Measurements from ENCODE around the gene CAST.

CAST gene

DNA sequence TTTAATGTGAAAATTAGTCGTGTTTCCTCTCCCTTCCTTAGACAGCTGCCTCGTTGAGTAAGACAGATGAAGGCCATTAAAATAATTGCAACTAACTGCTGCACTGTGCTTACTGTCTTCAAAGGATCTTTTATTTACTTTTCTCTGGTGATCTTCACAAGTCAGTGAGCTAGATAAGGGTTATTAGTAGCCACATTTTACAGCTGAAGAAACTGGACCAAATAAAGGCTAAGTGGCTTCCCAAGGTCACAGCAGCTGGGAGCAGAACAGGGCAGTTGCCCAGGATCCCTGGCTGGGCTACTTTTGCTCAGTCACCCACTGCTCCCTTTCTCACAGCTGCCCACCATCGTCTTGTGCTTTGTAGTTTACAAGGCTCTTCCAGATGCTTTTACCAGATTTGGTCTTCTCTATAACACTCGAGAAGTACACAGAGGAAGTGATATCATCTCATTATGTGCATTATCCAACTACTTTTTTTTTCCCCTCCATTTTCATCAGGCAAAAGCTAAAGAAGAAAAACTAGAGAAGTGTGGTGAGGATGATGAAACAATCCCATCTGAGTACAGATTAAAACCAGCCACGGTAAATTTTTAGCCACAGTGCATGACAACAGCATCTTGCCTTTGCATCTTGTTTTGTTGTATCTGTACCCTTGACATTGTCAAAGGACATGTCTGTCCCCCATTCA, 83.8 kb downstream of the CAST start:
- no peak for DNase-seq (ENCODE audit: low read depth in 2 of 2)

DNA sequence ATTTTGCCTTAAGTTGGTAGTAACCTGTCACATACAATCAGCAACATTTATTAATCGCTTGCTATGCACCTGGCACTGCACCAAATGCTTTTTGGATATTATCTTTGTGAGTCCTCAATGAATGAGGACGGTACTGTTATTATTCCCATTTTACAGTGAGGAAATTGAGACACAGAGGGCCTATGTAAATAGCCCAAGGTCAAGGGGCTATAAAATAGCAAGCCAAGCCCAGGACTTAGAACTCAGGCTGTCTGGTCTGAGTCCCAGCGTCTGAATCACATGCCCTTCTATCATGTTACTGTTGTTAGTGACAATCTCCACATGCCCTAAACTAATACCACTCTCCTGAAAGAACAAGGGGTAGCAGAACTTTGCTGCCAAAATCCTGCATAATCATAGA, 85.5 kb downstream of the CAST start:
- no peak for DNase-seq (ENCODE audit: low read depth in 2 of 2)

DNA sequence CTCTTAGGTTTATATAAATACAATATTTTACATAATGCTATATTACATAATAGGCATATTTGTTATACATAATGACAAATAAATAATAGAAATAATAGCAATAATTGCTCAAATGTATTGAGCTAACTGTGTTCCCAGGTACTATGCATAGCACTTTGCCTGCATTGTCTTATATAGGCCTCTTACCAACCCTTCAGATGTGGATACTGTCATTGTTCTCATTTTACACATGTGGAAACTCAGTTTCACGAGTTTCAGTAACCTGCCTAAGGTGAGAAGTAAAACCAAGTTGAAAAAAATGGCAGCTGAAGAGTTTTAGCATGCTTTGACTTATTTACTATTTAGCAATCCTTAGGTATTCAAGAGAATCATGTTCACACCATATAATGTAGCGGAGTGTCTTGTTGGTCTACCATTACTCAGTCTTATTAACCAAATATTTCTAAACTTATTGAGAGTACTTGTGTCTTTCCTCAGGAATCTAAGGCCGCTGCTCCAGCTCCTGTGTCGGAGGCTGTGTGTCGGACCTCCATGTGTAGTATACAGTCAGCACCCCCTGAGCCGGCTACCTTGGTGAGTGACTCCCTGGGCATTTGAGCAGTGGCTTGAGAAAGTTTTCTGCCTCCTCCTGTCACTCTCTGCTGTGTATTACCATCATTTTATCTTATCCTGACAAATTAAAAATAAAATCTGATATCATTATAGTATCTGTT, 88.1 kb downstream of the CAST start:
- no peak for DNase-seq (ENCODE audit: low read depth in 2 of 2)

DNA sequence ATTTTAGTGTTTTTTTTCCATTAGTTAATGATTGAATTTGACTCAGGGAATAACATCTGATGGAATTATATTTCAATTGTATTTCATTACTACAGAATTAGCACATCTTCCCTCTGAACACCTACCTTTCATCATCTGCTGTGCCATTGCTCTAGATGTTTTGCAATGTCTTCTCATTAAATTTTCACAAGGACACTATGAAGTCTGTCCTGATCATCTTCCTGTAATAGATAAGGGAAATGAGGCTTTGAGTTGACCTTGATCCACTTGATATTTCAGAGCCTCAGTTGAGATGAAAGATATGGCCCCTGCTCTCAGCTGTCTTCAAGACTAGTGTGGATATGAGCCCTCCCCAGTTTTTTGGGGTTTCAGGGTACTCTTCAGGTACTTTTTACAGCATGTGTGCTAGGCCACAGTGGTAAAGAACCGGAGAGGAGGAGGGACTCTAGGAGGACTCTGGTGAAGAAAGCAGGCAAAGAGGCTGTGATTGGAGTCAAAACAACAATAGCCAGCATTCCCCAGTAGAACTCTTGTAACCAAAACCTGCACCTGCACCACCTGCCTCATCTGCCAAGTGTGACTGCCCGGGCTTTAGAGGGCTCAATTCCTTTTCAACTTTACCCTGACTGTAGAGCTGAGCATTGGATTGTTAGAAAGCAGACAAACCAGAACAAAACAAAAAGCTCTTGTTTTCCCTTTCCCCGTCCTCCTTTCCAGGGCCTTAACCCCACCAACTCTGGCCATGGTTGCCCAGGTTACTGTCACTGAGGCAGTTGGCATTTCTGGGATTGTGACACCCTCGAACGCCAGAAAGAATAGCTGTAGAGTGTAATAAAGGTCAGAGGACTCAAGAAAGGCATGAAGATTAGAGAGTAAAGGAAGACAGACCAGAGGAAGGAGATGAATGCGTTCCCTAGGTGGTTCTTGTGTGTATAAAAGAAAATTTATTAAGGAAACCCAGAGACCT, 89.3 kb downstream of the CAST start:
- DNase-seq (ENCODE audit: low read depth in 2 of 2), result no peak

DNA sequence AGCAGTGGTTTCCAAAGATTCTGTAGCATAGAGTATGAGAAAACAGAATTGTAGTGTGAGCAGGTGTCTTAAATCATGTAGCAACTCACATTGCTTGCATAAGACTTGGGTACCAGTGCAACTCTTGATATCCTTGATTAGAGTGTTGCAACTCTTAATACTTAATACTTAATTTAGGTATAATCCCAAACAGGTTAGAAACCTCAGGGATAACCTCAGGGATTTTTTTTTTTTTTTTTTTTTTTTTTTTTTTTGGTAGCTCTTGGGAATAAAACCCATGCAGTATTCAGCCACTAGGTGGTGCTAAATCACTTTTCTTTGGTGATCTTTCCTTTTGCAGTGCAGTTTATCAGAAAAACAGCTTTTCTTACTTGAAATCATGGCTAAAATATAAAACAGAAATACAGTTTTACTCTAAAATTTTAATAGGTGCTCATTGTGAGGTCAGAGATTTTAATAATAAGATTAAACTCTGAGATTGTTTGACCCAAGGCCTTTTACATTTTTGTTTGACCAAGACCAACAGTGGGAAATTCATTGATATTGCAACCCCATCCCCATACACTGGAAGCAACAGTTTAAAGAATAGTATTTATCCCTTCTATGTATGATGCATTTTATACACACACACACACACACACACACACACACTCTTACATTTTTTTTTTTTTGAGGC, 90.3 kb downstream of the CAST start:
- DNase-seq (ENCODE audit: low read depth in 2 of 2), result peak in 1 of 2 donors; percentile 34

DNA sequence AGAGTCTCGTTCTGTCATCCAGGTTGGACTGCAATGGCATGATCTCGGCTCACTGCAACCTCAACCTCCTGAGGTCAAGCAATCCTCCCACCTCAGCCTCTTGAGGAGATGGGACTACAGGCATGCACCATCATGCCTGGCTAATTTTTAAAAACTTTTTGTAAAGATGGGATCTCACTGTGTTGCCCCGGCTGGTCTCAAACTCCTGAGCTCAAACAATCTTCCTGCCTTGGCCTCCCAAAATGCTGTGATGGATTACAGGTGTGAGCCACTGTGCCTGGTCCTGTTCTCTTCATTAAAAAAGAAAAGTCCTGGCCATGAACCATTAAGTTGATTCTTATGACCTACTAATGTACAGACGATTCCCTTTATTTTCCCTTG, 90.8 kb downstream of the CAST start:
- no peak for DNase-seq (ENCODE audit: low read depth in 2 of 2)

DNA sequence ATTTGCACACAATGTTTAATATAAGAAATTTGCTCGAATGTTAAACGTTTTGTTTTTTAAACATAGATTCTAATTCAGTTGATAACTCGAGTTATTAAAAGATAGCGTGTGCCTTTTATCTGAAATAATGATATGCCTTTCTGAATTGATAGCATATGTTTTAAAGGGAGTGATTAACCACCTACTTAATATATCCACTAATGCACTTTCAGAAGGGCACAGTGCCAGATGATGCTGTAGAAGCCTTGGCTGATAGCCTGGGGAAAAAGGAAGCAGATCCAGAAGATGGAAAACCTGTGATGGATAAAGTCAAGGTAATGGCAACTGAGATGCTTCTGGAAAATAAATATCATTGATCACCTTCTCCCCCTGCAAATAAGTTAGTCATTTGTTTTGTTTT, 91.7 kb downstream of the CAST start:
- DNase-seq (ENCODE audit: low read depth in 2 of 2), result no peak

DNA sequence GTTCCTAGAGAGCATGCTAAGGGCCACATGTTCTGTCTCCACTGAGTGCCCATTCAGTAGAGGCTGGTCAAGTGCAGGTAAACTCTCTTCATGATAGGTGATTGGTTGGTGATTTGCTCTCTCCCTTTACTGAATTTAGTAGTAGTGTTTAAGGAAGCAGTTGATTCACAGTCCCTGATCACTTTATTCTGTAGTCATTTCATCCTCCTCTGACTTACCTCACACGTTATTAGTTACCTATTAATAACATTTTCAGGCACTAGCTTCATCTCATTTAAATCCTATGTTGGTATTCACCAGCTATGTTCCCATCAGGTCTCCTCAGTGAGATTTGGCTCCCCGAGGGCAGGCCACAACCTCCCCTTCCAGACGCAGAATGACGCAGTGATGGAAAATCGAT, 93.7 kb downstream of the CAST start:
- no peak for DNase-seq (ENCODE audit: low read depth in 2 of 2)

DNA sequence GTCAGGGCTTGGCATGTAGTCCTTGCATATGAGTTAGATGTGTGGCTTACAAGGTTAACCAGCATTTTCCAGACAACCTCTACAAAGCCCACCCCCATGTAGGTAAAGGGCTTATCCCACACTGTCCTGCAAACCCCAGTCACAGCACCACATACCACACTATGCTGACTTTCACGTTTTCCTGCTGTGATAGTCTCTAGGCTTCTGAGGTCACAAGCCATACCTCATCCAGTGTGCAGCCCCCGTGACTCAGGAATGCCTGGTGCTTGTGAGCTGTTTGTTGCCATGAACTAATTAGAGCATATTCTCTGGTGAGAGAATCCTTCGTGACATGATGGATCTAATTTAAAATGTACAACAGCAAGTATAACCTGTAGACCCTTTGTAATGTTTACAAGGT, 94.8 kb downstream of the CAST start:
- no peak for DNase-seq (ENCODE audit: low read depth in 2 of 2)

DNA sequence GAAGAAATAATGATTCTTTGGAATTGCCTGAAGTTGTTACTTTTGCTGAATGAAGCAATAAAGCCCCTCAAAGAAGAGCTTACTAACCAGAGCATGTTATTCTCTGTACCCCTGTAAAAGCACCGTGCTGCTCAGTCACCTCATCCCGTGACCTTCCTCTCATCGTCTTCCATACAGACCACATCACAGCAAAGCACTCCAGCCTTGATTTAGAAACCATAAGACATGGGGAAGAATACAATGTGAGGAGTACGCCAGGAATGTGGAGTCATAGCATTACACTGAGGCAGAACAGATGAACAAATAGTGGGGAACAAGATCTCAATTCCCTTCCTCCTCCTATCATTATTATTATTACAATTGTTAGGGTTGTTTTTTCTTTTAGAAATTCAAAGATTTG, 96.4 kb downstream of the CAST start:
- DNase-seq (ENCODE audit: low read depth in 2 of 2), result no peak

DNA sequence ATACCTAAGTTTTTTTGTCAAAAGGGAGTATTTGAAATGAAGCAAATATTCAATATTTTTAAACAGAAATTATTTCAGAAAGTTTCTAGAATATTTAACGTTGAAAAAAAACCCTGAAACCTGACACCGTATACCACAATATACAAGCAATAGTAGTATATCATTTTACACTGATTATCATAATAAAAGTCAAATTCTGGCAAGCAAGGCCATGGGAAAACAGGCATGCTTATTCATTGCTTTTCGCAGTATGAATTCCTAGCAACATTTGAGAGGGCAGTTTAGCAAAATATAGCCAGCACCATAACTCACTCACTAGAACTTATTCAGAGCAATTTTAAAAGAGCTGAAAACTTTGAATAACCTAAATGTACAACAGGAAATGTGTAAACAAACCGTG, 99.4 kb downstream of the CAST start:
- no peak for DNase-seq (ENCODE audit: low read depth in 2 of 2)

DNA sequence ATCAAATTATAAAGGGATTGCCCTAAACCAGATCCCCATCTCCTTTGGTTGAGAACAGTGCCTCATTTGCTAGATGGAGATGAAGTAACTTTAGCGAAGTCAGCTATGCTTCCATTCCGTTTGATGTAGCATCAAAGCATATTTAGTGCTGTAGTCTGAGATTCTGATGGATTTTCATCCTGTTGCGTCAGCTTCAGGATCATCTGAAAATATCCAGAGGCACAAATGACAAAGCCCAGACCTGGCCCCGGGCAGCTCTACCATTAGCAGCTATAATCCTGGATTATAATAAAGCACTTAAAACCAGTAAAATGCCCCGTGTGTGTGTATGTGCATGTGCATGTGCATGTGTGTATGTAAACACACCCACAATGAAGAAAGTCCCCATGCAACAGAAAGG, 100.8 kb downstream of the CAST start:
- no peak for DNase-seq (ENCODE audit: low read depth in 2 of 2)

DNA sequence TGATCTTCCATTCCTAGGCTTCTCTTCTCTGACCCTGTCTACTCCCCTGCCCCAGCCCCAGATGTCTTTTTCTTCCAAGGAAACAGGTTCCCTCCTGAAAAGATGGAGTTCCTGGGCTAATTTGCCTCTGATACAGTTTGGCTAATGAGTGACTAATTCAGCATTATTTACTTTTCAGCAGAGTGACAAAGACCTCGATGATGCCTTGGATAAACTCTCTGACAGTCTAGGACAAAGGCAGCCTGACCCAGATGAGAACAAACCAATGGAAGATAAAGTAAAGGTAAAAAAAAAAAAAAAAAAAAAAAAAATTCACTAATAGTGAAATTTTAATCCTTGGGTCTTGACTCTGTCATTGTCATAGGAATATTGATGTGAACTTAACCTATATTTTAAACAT, 102.9 kb downstream of the CAST start:
- DNase-seq (ENCODE audit: low read depth in 2 of 2), result no peak

DNA sequence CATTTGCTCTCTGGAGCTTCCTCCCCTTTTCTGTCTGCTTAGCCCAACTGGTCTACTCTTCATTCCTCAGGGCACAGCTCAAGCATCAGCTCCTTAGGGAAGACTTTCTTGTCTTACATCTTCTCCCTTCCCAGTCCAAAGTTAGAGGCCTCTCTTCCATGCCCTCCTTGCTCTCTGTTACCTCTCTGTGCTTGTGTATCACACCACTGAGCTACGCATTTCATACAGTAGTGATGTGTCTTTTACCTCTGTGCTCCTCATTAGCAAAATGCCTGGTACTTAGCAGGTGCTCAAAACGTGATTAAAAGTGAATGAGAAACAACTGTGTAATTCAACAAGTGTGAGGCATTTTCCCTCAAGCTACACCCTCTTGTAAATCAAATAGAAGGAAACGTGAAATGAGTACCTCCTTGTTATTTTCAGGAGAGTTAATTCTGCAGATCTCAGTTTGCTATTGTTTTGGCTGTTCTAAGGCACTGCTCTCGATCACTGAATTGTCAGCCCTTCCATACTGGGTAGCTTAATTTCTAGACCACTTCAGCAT, 106.6 kb downstream of the CAST start:
- no peak for DNase-seq (ENCODE audit: low read depth in 2 of 2)

DNA sequence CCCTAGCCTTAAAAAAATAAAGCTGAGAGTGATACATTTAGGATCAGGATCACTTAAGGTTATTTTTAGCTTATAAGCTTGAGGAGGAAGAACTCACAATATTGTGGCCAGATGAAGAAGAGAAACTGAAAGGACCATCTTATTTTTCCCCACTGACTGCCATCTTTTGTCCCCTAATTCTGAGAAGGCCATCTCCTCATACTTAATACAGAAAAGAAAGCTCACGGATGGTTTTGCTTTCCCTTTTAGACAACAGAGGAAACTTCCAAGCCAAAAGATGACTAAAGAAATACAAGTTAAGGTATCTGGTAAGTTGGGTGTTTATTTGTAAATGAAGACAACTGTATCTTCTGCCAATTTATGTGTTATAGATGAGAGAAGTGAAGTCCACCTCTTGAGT, 109.2 kb downstream of the CAST start:
- no peak for DNase-seq (ENCODE audit: low read depth in 2 of 2)

DNA sequence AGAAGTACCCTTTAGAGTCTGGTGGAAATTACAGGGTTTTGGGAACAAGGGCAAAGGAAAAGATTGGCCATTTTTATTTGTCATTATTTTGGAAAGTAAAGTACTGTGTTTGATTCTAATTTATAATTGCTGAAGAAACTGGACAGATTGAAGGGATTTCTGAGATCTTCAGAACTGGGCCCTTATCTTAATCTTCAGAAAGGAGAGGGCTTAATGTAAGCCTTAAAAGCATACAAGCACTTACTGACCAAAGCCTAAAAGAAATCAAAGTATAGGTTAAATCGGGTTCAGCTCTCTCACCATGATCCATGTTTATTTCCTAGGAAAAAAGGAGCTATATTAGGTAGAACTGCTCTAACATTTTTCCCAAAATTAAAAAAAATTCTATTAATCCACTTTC, 109.9 kb downstream of the CAST start:
- DNase-seq (ENCODE audit: low read depth in 2 of 2), result no peak

DNA sequence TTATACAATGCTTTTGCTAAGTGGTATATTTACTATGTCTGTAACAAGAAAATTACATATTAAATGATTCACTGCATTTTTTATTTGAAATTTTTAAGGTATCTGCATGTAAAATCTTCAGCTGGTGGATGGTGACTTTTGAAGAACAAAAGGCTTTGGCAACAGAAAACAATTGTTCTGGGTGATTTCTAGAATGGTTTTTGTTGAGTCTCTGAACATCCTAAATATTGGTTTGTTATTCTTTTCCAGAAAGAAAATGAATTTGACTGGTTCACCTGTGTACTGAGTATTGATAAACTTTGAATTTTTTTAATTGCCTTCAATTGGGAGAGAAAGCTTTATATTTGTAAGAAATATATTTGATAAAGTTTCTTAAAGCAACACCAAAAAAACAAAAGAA, 110.4 kb downstream of the CAST start:
- DNase-seq (ENCODE audit: low read depth in 2 of 2), result no peak

DNA sequence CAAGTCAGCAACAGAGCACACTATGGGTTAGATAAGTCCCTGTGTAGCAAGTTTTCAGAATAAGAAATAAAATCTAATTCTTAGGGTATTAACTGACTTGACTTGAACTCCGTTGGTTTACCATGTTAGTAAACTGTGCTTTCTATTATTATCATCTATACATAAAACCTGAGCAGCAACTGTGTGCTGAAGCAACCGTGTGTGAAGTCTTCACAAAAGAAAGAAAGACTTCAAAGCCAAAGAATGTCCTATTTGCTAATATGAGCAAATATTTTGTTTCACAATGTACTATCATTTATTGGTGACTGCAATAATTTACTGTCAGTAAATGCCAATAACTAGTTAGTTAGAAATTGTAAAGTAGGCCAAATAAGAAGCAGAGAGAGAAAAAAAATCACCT, 112.9 kb downstream of the CAST start:
- DNase-seq (ENCODE audit: low read depth in 2 of 2), result no peak

DNA sequence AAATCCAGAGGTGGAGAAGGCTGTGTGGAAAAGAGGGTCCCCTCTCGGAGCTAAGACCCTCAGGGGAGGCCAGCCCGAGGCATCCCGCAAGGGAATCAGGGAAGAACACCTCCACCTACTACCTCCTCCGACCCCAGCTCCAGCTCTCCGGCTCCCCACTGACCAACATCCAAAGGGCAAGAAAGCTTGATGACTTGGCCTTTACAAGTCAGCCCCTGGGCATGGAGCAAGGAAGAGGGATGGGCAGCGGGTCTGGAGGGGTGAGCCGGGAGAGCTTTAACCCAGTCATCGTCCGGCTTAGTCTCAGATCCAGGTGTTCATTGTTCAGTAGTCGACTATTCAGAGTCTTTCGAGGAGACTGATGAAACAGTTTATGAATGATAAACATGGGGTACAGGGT, 113.5 kb downstream of the CAST start:
- no peak for DNase-seq (ENCODE audit: low read depth in 2 of 2)

DNA sequence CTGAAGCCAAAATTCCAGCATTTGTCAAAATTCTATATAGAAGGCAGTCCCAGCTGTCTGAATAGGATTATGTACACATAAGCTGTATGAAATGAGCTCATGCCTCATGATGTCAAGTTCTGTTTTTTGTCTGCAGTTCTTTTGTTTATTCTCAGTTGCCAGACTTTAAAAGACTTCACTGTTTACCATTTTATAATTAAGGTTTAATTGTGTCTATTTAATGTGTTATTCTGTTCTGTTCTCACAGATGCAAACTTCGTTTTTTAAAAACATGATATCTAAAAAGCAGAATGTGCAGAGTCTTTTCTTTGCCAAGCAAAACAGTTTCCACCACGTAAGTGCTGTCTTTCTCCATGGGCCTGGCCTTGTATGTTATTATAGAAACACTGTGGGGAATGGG, 114.4 kb downstream of the CAST start:
- DNase-seq (ENCODE audit: low read depth in 2 of 2), result no peak

DNA sequence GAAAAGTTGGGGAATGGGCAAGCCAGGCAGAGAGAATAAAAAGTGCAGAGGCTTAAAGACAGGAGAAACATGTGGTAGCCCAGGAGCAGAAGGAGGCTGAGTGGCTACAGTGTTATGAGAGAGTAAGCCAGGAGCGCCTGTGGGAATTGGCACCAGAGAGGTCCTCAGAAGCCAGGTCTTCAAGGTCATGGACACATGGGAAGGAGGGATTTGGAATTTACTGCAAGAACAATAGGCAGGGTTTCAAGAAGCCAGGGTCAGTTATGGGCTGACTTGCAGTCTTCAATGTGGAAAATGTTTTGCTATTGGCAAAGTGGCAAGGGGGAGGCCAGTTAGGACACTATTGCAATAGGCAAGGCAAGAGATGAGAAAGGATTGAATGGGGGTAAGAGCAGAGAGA, 116.2 kb downstream of the CAST start:
- no peak for DNase-seq (ENCODE audit: low read depth in 2 of 2)

DNA sequence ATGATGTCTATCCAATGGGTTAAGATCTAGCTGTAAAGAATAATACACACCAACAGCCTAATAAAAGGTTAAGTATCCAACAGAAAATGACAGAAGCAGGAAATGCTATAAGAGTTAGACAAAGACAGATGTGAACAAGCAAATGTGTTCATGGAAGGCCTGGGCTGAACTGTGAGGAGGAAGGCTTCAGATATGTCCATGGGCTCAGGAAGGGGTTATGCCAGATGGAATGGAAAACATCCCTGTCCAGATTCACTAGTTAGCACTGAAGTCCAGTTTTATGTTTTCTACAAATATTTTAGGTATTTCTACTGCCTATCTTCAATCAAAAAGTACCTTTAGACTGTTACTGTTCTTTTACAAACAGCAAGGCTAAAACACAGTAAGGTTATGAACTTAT, 118.5 kb downstream of the CAST start:
- DNase-seq (ENCODE audit: low read depth in 2 of 2), result no peak
